ENCODE results near the gene ZNF77.
A peak's percentile ranks its signal among the peaks of the same experiment; 100 is the strongest.
"Not testable (repeated sequence)": the region's sequence is repeated elsewhere in the genome, so short reads cannot be mapped to it uniquely, and the experiment has no call there.

The ZNF77 gene

GRCh38 chr19:2944775-2945574 is at the start of gene ZNF77:
TSS of gene ZNF77 (minus strand) at chr19:2944971. CDS start at chr19:2944840, 131 bp downstream.
- peak; percentile 99 to 100 for DNase-seq

- DNase-seq, result no peak
Measured at GRCh38 chr19:2993579-2993978, 48.8 kb upstream of the ZNF77 start.

- DNase-seq, result no peak
Measured at GRCh38 chr19:2992958-2993357, 48.2 kb upstream of the ZNF77 start.

GRCh38 chr19:2992333-2992732 is 47.6 kb upstream of the ZNF77 start:
- not testable (repeated sequence) for DNase-seq

GRCh38 chr19:2989236-2989946 is 44.6 kb upstream of the ZNF77 start:
- no peak for DNase-seq

- no peak for DNase-seq
Measured at GRCh38 chr19:2988568-2988967, 43.8 kb upstream of the ZNF77 start.

- DNase-seq, result no peak
Measured at GRCh38 chr19:2987797-2988196, 43.0 kb upstream of the ZNF77 start.

- no peak for DNase-seq
Measured at GRCh38 chr19:2986951-2987524, 42.3 kb upstream of the ZNF77 start.

GRCh38 chr19:2984215-2984528 is 39.4 kb upstream of the ZNF77 start:
- DNase-seq, result no peak

- DNase-seq, result no peak
Measured at GRCh38 chr19:2983351-2984214, 38.8 kb upstream of the ZNF77 start.

GRCh38 chr19:2982983-2983350 is 38.2 kb upstream of the ZNF77 start:
- DNase-seq, result no peak

- DNase-seq, result no peak
Measured at GRCh38 chr19:2982561-2982960, 37.8 kb upstream of the ZNF77 start.

GRCh38 chr19:2981898-2982297 is 37.1 kb upstream of the ZNF77 start:
- no peak for DNase-seq

- no peak for DNase-seq
Measured at GRCh38 chr19:2978772-2979171, 34.0 kb upstream of the ZNF77 start.

GRCh38 chr19:2978166-2978767 is 33.5 kb upstream of the ZNF77 start:
- no peak for DNase-seq

GRCh38 chr19:2977746-2978138 is 33.0 kb upstream of the ZNF77 start:
- no peak for DNase-seq

GRCh38 chr19:2977001-2977745 is 32.4 kb upstream of the ZNF77 start, which contains the start of gene TLE6:
TSS of gene TLE6 (plus strand) at chr19:2977564. CDS start at chr19:2978234, 670 bp downstream.
- DNase-seq, result peak; percentile 92 to 94

GRCh38 chr19:2976609-2977000 is 31.8 kb upstream of the ZNF77 start:
- peak in 1 of 2 experiments; percentile 7 for DNase-seq

- DNase-seq, result peak; percentile 20 to 33
Measured at GRCh38 chr19:2974342-2975041, 29.7 kb upstream of the ZNF77 start.

GRCh38 chr19:2973229-2973628 is 28.5 kb upstream of the ZNF77 start:
- DNase-seq, result no peak

- DNase-seq, result no peak
Measured at GRCh38 chr19:2970201-2970835, 25.5 kb upstream of the ZNF77 start.
